Muscle of back (tissue), 11 donors: ENCODE measurements around the gene CCDC88B. TPM values are rescaled to one million over a fixed set of nuclear protein-coding genes. Genes with fewer than 3 reads are reported as not detected.

ENCODE experiments used
- DNase-seq, 3 donors: peaks; one replicate each; pipeline versions ENCODE4 v3.0.0 to v3.0.0-alpha.2; 2013
- polyA plus RNA-seq, 10 donors: library from polyadenylated mRNA; unstranded; fragments of 120-200 nt; gene quantifications; one replicate each; pipeline ENCODE4 v1.2.1, GENCODE V29; 2013; ENCODE audit not compliant: insufficient read length in 10 of 10

Gene CCDC88B
- polyA plus RNA-seq, 10 donors: 2.2 to 7.6 (median 3.5) TPM

GRCh38 chr11:64343767-64344559 lies 4.0 kb downstream of the CCDC88B start:
- no peak for DNase-seq

- DNase-seq: peak in 1 of 3 donors; percentile 83
Measured at GRCh38 chr11:64344787-64345186, 4.8 kb downstream of the CCDC88B start.

- DNase-seq: no peak
Measured at GRCh38 chr11:64347193-64347867, 7.3 kb downstream of the CCDC88B start.

GRCh38 chr11:64348383-64349024 lies 8.5 kb downstream of the CCDC88B start:
- DNase-seq: no peak

GRCh38 chr11:64349025-64349387 lies 9.0 kb downstream of the CCDC88B start:
- no peak for DNase-seq

- DNase-seq: no peak
Measured at GRCh38 chr11:64349404-64349803, 9.4 kb downstream of the CCDC88B start.

- DNase-seq: no peak
Measured at GRCh38 chr11:64351136-64351631, 11.2 kb downstream of the CCDC88B start.

GRCh38 chr11:64352099-64352994 lies 12.3 kb downstream of the CCDC88B start:
- DNase-seq: peak in 1 of 3 donors; percentile 53

- peak in 1 of 3 donors; percentile 57 for DNase-seq
Measured at GRCh38 chr11:64352995-64353714, 13.2 kb downstream of the CCDC88B start.

GRCh38 chr11:64353715-64354506 lies 13.9 kb downstream of the CCDC88B start:
- DNase-seq: no peak

GRCh38 chr11:64355078-64355940 lies 15.3 kb downstream of the CCDC88B start:
- DNase-seq: peak; percentile 56 to 79 (median 61)

GRCh38 chr11:64356498-64357411 lies 16.8 kb downstream of the CCDC88B start:
- no peak for DNase-seq

GRCh38 chr11:64357446-64357845 lies 17.4 kb downstream of the CCDC88B start:
- no peak for DNase-seq

GRCh38 chr11:64357904-64358535 lies 18.0 kb downstream of the CCDC88B start:
- DNase-seq: no peak

- no peak for DNase-seq
Measured at GRCh38 chr11:64358536-64358906, 18.5 kb downstream of the CCDC88B start.

GRCh38 chr11:64358907-64359711 lies 19.1 kb downstream of the CCDC88B start, which contains the start of gene RPS6KA4:
RPS6KA4 (plus strand) TSS chr11:64359162; CDS start chr11:64359236, 74 bp downstream.
- DNase-seq: peak; percentile 67 to 87 (median 79)
